Transverse colon (tissue), 4 donors: ENCODE data around the gene LYPD1. TPM values are rescaled to one million over a fixed set of nuclear protein-coding genes. Genes with fewer than 3 reads are reported as not detected.

ENCODE experiments used
- DNase-seq: peaks from one replicate; pipeline ENCODE4 v3.0.0-alpha.2; 2019
- H3K27ac ChIP-seq, 4 donors: fragments of 200-600 bp; sonication (generic); 2 replicates each; pipeline ENCODE4 v1.5.1; 2016 to 2018; ENCODE audit warnings: inconsistent platforms in 4 of 4
- H3K27me3 ChIP-seq: fragments of 200-600 bp; sonication (generic); 2 replicates; pipeline ENCODE4 v1.5.1; 2017; ENCODE audit warnings: inconsistent platforms
- H3K36me3 ChIP-seq, 4 donors: fragments of 200-600 bp; sonication (generic); 2 replicates each; pipeline ENCODE4 v1.5.1; 2017 to 2019; ENCODE audit warnings: inconsistent platforms in 4 of 4
- H3K4me1 ChIP-seq, 4 donors: fragments of 200-600 bp; sonication (generic); 2 replicates each; pipeline ENCODE4 v1.5.1; 2017 to 2020; ENCODE audit warnings: inconsistent platforms in 4 of 4
- H3K4me3 ChIP-seq, 4 donors: fragments of 200-600 bp; sonication (generic); 1 replicate in 1 of 4; 2 replicates in 3 of 4; pipeline versions ENCODE4 v1.5.1 to v1.6.1; 2017 to 2019; ENCODE audit warnings: inconsistent platforms in 4 of 4
- H3K9me3 ChIP-seq, 2 donors: fragments of 200-600 bp; sonication (generic); 2 replicates each; pipeline ENCODE4 v1.5.1; 2017 to 2019; ENCODE audit warnings: inconsistent platforms in 2 of 2
- EP300 ChIP-seq: sonication (generic); formaldehyde crosslinking; IDR thresholded peaks from one replicate; pipeline ENCODE4 v1.6.1; 2017; ENCODE audit warnings: antibody characterized with exemption, low read depth
- POLR2A ChIP-seq: fragments of 450-650 bp; IDR thresholded peaks from one replicate; pipeline ENCODE4 v1.6.1; 2016; ENCODE audit warnings: antibody characterized with exemption, mild to moderate bottlenecking, moderate library complexity
- POLR2AphosphoS5 ChIP-seq, 3 donors: sonication (generic); formaldehyde crosslinking; IDR thresholded peaks; one replicate each; pipeline ENCODE4 v1.6.1; 2016; ENCODE audit warnings: antibody characterized with exemption in 3 of 3
- WGBS, 2 donors: methylation state at CpG; one replicate each; pipeline ENCODE4 v1.1.5; 2018; ENCODE audit warnings: low coverage in 1 of 2; 5-methylcytosine and 5-hydroxymethylcytosine counted together
- in situ Hi-C, 4 donors: fragments of 200-750 bp; cut with MboI; loops; one replicate each; pipeline versions ENCODE4 v1.15.0 to v1.15.1; 2017; ENCODE audit warnings: low sequenced_read_pairs in 3 of 4, low pct_ligation_motif_present in 1 of 4, low pct_unique_long_range_greater_than_20kb in 1 of 4
- intact Hi-C: fragments of 100-400 bp; cut with DNase I; formaldehyde crosslinking; loops from one replicate; pipeline ENCODE4 v1.15.1; 2023; ENCODE audit warnings: low total_unique reads
- total RNA-seq, 4 donors: library from RNA; depleted of rRNA; stranded (reverse); fragments of >200 nt; gene quantifications; one replicate each; pipeline ENCODE4 v1.1.0, GENCODE V29; 2016
- TF ChIP-seq, protein P1 (sequence below), 5 experiments: fragments of 200-600 bp in 3 of 5; fragments of 450-650 bp in 2 of 5; sonication (generic) in 3 of 5; IDR thresholded peaks; 1 replicate in 2 of 5; 2 replicates in 3 of 5; pipeline ENCODE4 v1.5.1; 2016 to 2017; ENCODE audit warnings: antibody characterized with exemption in 5 of 5, inconsistent platforms in 3 of 5, mild to moderate bottlenecking in 2 of 5, moderate library complexity in 1 of 5

Gene LYPD1
- total RNA-seq, 4 donors from 2014 or later = 0.27 to 3.6 (median 0.32) TPM; not detected in 1

DNA sequence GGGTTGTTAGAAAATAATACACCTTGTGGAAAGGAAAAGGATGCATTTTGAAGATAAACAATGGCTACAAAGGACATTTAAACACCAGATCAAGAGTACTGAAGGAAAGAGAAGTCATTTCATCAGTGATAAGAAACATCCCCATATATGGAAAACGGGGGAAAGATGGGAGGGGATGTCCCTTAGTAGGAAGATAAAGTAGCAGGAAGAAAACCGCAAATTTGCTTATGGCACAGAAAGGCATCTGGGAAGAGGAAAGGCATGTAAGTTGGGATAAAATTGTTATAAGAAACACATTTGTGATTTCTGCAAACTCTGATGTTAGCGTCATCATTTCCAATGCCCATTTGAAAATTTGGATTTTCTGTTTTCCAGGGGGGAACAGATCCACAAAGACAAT lies 10.5 kb upstream of the LYPD1 start:
- no peaks in the 10 kb centered on the region for H3K27me3 ChIP-seq
- intact Hi-C loops = no loop called here
- no peak for DNase-seq
- TF ChIP-seq, protein P1, sequence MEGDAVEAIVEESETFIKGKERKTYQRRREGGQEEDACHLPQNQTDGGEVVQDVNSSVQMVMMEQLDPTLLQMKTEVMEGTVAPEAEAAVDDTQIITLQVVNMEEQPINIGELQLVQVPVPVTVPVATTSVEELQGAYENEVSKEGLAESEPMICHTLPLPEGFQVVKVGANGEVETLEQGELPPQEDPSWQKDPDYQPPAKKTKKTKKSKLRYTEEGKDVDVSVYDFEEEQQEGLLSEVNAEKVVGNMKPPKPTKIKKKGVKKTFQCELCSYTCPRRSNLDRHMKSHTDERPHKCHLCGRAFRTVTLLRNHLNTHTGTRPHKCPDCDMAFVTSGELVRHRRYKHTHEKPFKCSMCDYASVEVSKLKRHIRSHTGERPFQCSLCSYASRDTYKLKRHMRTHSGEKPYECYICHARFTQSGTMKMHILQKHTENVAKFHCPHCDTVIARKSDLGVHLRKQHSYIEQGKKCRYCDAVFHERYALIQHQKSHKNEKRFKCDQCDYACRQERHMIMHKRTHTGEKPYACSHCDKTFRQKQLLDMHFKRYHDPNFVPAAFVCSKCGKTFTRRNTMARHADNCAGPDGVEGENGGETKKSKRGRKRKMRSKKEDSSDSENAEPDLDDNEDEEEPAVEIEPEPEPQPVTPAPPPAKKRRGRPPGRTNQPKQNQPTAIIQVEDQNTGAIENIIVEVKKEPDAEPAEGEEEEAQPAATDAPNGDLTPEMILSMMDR (IDR thresholded peaks at IDR 0.05) = no peak
- no peak for TF ChIP-seq EP300
- no peak for TF ChIP-seq POLR2A
- no peak for TF ChIP-seq POLR2AphosphoS5 (IDR thresholded peaks at IDR 0.05)
- in situ Hi-C loops = no loop called here
- H3K4me3 ChIP-seq = no peak overlapping the region
- H3K36me3 ChIP-seq = no peaks in the 10 kb centered on the region
- H3K27ac ChIP-seq = no peak overlapping the region
- H3K4me1 ChIP-seq = no peaks in the 10 kb centered on the region
- WGBS, 2 donors = 73 to 78% methylated on average over 3 of the region's 3 CpGs
- no peaks in the 10 kb centered on the region for H3K9me3 ChIP-seq

DNA sequence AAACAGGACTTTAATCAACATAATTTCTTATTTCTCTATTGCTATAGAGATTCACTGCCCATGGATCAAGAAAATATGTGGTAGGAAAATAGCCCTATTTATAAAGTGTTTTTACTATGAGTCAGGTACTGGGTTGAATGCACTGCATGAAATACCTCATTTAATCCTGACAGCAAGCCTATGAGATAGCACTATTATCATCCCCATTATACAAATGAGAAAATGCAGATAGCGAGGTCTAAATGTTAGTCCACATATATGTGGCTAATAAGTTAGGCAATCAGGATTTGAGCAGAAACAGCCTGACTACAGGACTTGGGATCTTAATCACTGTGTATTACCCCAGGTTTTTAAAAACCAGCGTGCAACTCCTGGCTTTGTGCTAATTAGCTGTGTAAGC lies 8.5 kb upstream of the LYPD1 start:
- Histone ChIP-seq H3K27me3 (no peaks in the 10 kb centered on the region), H3K36me3 (no peaks in the 10 kb centered on the region), H3K4me3 (no peak overlapping the region), H3K27ac (no peak overlapping the region), H3K4me1 (no peaks in the 10 kb centered on the region), H3K9me3 (no peaks in the 10 kb centered on the region)
- no peak for TF ChIP-seq POLR2AphosphoS5 (IDR thresholded peaks at IDR 0.05)
- no peak for TF ChIP-seq EP300
- no peak for TF ChIP-seq POLR2A
- TF ChIP-seq, protein P1 (IDR thresholded peaks at IDR 0.05) = no peak
- DNase-seq = no peak
- in situ Hi-C loops (no loop called here), intact Hi-C loops (no loop called here)
- 98 to 100% methylated on average over 1 to 2 of the region's 2 CpGs for WGBS, 2 donors

GRCh38 chr2:132677661-132678060 lies 7.7 kb upstream of the LYPD1 start:
- no peak for DNase-seq
- H3K9me3 ChIP-seq = no peaks in the 10 kb centered on the region
- no peaks in the 10 kb centered on the region for H3K36me3 ChIP-seq
- intact Hi-C loops = no loop called here
- H3K4me3 ChIP-seq = no peak overlapping the region
- no peak overlapping the region for H3K27ac ChIP-seq
- WGBS, 2 donors = 87 to 89% methylated on average over 4 to 5 of the region's 5 CpGs
- TF ChIP-seq POLR2AphosphoS5 (IDR thresholded peaks at IDR 0.05) (no peak), EP300 (no peak), POLR2A (no peak)
- TF ChIP-seq, protein P1 (IDR thresholded peaks at IDR 0.05) = no peak
- in situ Hi-C loops = no loop called here
- no peaks in the 10 kb centered on the region for H3K4me1 ChIP-seq
- H3K27me3 ChIP-seq = no peaks in the 10 kb centered on the region

DNA sequence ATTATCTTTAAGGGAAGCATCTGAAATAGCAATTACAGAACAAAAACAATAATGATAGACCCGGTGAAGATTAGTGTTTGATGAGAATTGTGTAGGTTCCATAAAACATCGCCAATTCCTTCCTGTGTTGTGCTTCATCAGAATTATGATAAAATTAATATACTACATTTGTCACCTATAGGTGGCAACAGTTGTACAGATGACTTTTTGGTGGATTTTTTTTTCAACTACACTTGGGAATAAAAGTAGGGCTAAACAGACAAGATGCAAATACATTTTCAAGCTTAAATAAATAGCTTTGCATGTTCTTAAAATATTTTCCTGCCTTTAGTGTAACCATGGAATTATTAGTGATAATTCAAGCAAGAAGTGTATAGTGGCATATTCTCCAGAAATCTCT lies 7.0 kb upstream of the LYPD1 start:
- TF ChIP-seq, protein P1 (IDR thresholded peaks at IDR 0.05) = no peak
- no peak for TF ChIP-seq POLR2AphosphoS5 (IDR thresholded peaks at IDR 0.05)
- no peak for TF ChIP-seq EP300
- no peak for TF ChIP-seq POLR2A
- in situ Hi-C loops = no loop called here
- whole genome bisulfite sequencing, 2 donors = 40 to 54% methylated on average over 2 of the region's 2 CpGs

More for the DNA sequence above, 7.0 kb upstream of the LYPD1 start:
- Histone ChIP-seq H3K4me3 (no peak overlapping the region), H3K4me1 (no peaks in the 10 kb centered on the region), H3K27ac (no peak overlapping the region), H3K36me3 (no peaks in the 10 kb centered on the region), H3K27me3 (no peaks in the 10 kb centered on the region), H3K9me3 (no peaks in the 10 kb centered on the region)
- intact Hi-C loops = no loop called here
- DNase-seq = no peak
